HepG2 (cell line): ENCODE data around the gene GPS1. TPM values are rescaled to one million over a fixed set of nuclear protein-coding genes. Genes with fewer than 3 reads are reported as not detected.
A peak's percentile ranks its signal among the peaks of the same experiment; 100 is the strongest.

ENCODE experiments used
- ATAC-seq: fragments of 200-7000 bp; cut with Tn5 transposase; 3 replicates; pipeline ENCODE4 v1.9.1; 2020; ENCODE audit warnings: mild to moderate bottlenecking, moderate library complexity
- BruUV-seq: library from RNA; stranded (reverse); fragments of 400-500 nt; replicated peaks from 2 replicates; lab custom pipeline; 2021; lab: Mats Ljungman, UMichigan
- CTCF ChIA-PET: fragments of 300-600 bp; formaldehyde crosslinking; extraction: SDS; loops from one replicate; lab custom pipeline; 2021; ENCODE audit warnings: low total read pairs, inconsistent platforms, low intra/inter-chr PET ratio; lab: Yijun Ruan, JAX
- POLR2A ChIA-PET: fragments of 350-600 bp; sonication (Branson Sonifier 250); formaldehyde crosslinking; loops from one replicate; lab custom pipeline; 2020; ENCODE audit warnings: antibody characterized with exemption, inconsistent platforms; lab: Yijun Ruan, JAX
- DNase-seq: peaks from one replicate; pipeline ENCODE4 v3.0.0-alpha.2; 2015; ENCODE audit warnings: low spot score
- FAIRE-seq: peaks from 3 replicates; lab custom pipeline; 2011; peaks lifted over from hg19 to GRCh38; lab: Jason Lieb, UNC
- H2AFZ ChIP-seq: one replicate; pipeline ENCODE4 v1.6.1; 2011; ENCODE audit warnings: low read length, inconsistent platforms
- H3K27ac ChIP-seq: fragments of 300-600 bp; 3 replicates; pipeline ENCODE4 v1.8.0; 2011; ENCODE audit warnings: mixed run types, mild to moderate bottlenecking, mixed read lengths, low read length, inconsistent platforms; ENCODE audit not compliant: insufficient read depth; ENCODE audit errors: extremely low read length
- H3K27me3 ChIP-seq, 2 experiments: fragments of 200-600 bp in 1 of 2; 2 replicates in 1 of 2; 3 replicates in 1 of 2; pipeline versions ENCODE4 v1.6.0 to v1.8.0; 2011; ENCODE audit warnings: low read length in 2 of 2, mild to moderate bottlenecking in 2 of 2, moderate library complexity in 2 of 2, inconsistent platforms in 1 of 2; ENCODE audit not compliant: insufficient read depth in 2 of 2, control insufficient read depth in 1 of 2
- H3K36me3 ChIP-seq, 2 experiments: fragments of 200-600 bp in 1 of 2; replicated peaks in 1 of 2; 2 replicates in 1 of 2; 3 replicates in 1 of 2; pipeline versions ENCODE4 v1.5.1 to v1.8.0; 2011; ENCODE audit warnings: low read length in 2 of 2, inconsistent platforms in 1 of 2; ENCODE audit not compliant: insufficient read depth in 2 of 2, control insufficient read depth in 1 of 2
- H3K4me1 ChIP-seq: 2 replicates; pipeline ENCODE4 v1.5.1; 2012; ENCODE audit warnings: low read length, inconsistent platforms; ENCODE audit not compliant: insufficient read depth
- H3K4me2 ChIP-seq: 2 replicates; pipeline ENCODE4 v1.6.0; 2011; ENCODE audit warnings: low read depth, low read length, inconsistent platforms
- H3K4me3 ChIP-seq, 3 experiments: fragments of 200-600 bp in 1 of 3; sonication (generic), shearing (Covaris generic) in 1 of 3; replicated peaks in 1 of 3; 2 replicates each; pipeline ENCODE4 v1.5.1; 2011 to 2016; ENCODE audit warnings: low read length in 3 of 3, inconsistent platforms in 2 of 3, low read depth in 2 of 3, mild to moderate bottlenecking in 2 of 3, control low read depth in 1 of 3, mixed read lengths in 1 of 3; ENCODE audit not compliant: insufficient read depth in 1 of 3
- H3K79me2 ChIP-seq: one replicate; pipeline ENCODE4 v1.6.1; 2011; ENCODE audit warnings: low read length, inconsistent platforms; ENCODE audit not compliant: insufficient read depth
- H3K9ac ChIP-seq: 2 replicates; pipeline ENCODE4 v1.6.0; 2011; ENCODE audit warnings: mild to moderate bottlenecking, low read depth, low read length, inconsistent platforms; ENCODE audit not compliant: insufficient read depth
- H3K9me3 ChIP-seq: 2 replicates; pipeline ENCODE4 v1.5.1; 2012; ENCODE audit warnings: mild to moderate bottlenecking, low read length
- H4K20me1 ChIP-seq: 2 replicates; pipeline ENCODE4 v1.6.0; 2011; ENCODE audit warnings: inconsistent platforms, mild to moderate bottlenecking, low read length, moderate library complexity; ENCODE audit not compliant: insufficient read depth
- AGO2 ChIP-seq: fragments of 200-400 bp; formaldehyde crosslinking; optimal IDR thresholded peaks from 2 replicates; pipeline ENCODE3; 2017; ENCODE audit warnings: mild to moderate bottlenecking, low read depth, low read length, moderate library complexity
- AKAP8 ChIP-seq: sonication (generic); formaldehyde crosslinking; IDR thresholded peaks from 2 replicates; pipeline ENCODE4 v1.5.1; 2020; ENCODE audit warnings: mild to moderate bottlenecking, missing genetic modification reagents
- BHLHE40 ChIP-seq: IDR thresholded peaks from 2 replicates; pipeline ENCODE4 v1.6.1; 2011; ENCODE audit warnings: low read length, improper control_type of control experiment
- FOSL1 ChIP-seq: sonication (generic); formaldehyde crosslinking; IDR thresholded peaks from 2 replicates; pipeline ENCODE4 v1.9.0; 2021; ENCODE audit warnings: missing genetic modification reagents, borderline replicate concordance
- GABPB1 ChIP-seq: IDR thresholded peaks from 2 replicates; pipeline ENCODE4 v1.6.1; 2016; ENCODE audit warnings: mild to moderate bottlenecking, missing genetic modification reagents, moderate library complexity, missing compliant biosample characterization
- MXD4 ChIP-seq: IDR thresholded peaks from 2 replicates; pipeline ENCODE4 v1.6.1; 2016; ENCODE audit warnings: mild to moderate bottlenecking, missing biosample characterization, missing genetic modification reagents
- PCBP1 ChIP-seq: fragments of 200-400 bp; formaldehyde crosslinking; IDR thresholded peaks from 2 replicates; pipeline ENCODE4 v1.6.1; 2017; ENCODE audit warnings: mild to moderate bottlenecking, low read depth, low read length, borderline replicate concordance
- POLR2AphosphoS5 ChIP-seq: IDR thresholded peaks from 2 replicates; pipeline ENCODE4 v1.6.1; 2012; ENCODE audit warnings: low read depth, low read length
- SALL2 ChIP-seq: sonication (generic); formaldehyde crosslinking; IDR thresholded peaks from 2 replicates; pipeline ENCODE4 v1.8.1; 2023; ENCODE audit warnings: mild to moderate bottlenecking, missing genetic modification reagents, inconsistent platforms
- SP4 ChIP-seq: sonication (generic); formaldehyde crosslinking; IDR thresholded peaks from 2 replicates; pipeline ENCODE4 v1.8.1; 2023; ENCODE audit warnings: mild to moderate bottlenecking, missing genetic modification reagents
- SRSF4 ChIP-seq: fragments of 200-400 bp; formaldehyde crosslinking; IDR thresholded peaks from one replicate; pipeline ENCODE4 v1.6.1; 2018; ENCODE audit warnings: mild to moderate bottlenecking, low read depth, low read length, moderate library complexity; ENCODE audit not compliant: poor library complexity, severe bottlenecking
- XBP1 ChIP-seq: sonication (generic); formaldehyde crosslinking; IDR thresholded peaks from 2 replicates; pipeline ENCODE4 v1.5.0; 2020; ENCODE audit warnings: missing genetic modification reagents
- YEATS2 ChIP-seq: sonication (generic); formaldehyde crosslinking; IDR thresholded peaks from 2 replicates; pipeline ENCODE4 v1.4.0; 2020; ENCODE audit warnings: missing genetic modification reagents, borderline replicate concordance
- ZNF235 ChIP-seq: sonication (generic); formaldehyde crosslinking; IDR thresholded peaks from 2 replicates; pipeline ENCODE4 v1.8.1; 2023; ENCODE audit warnings: mild to moderate bottlenecking, missing genetic modification reagents, borderline replicate concordance
- ZNF274 ChIP-seq: sonication (generic); formaldehyde crosslinking; IDR thresholded peaks from 2 replicates; pipeline ENCODE4 v1.5.1; 2020; ENCODE audit warnings: mild to moderate bottlenecking, missing genetic modification reagents
- ZNF768 ChIP-seq: sonication (generic); formaldehyde crosslinking; IDR thresholded peaks from 2 replicates; pipeline ENCODE4 v1.4.0; 2020; ENCODE audit warnings: missing genetic modification reagents
- ZNF841 ChIP-seq: sonication (generic); formaldehyde crosslinking; IDR thresholded peaks from 2 replicates; pipeline ENCODE4 v1.8.1; 2023; ENCODE audit warnings: missing genetic modification reagents, borderline replicate concordance
- ZSCAN12 ChIP-seq: sonication (generic); formaldehyde crosslinking; IDR thresholded peaks from 2 replicates; pipeline ENCODE4 v1.9.0; 2021; ENCODE audit warnings: mild to moderate bottlenecking, missing genetic modification reagents
- ZSCAN30 ChIP-seq: sonication (generic); formaldehyde crosslinking; IDR thresholded peaks from 2 replicates; pipeline ENCODE4 v1.5.0; 2020; ENCODE audit warnings: mild to moderate bottlenecking, missing genetic modification reagents
- WGBS: methylation state at CpG from one replicate; pipeline ENCODE4 v1.1.6; 2017; ENCODE audit warnings: low lambda C conversion rate; 5-methylcytosine and 5-hydroxymethylcytosine counted together
- in situ Hi-C: cut with HindIII; loops from 2 replicates; pipeline ENCODE4 v1.10.0; 2017; ENCODE audit warnings: low pct_unique_long_range_greater_than_20kb; ENCODE audit not compliant: extremely low pct_ligation_motif_present
- intact Hi-C: fragments of 100-400 bp; cut with micrococcal nuclease; formaldehyde crosslinking; loops from one replicate; pipeline ENCODE4 v1.10.0; 2022; ENCODE audit not compliant: unreplicated experiment
- polyA plus RNA-seq, 8 experiments: library from polyadenylated mRNA; depleted of rRNA in 3 of 8; stranded (reverse) in 7 of 8; unstranded in 1 of 8; fragments of >200 nt; fragmentation: Illumina TruSeq in 4 of 8; extraction: Trizol in 4 of 8; gene quantifications; 2 replicates each; pipeline versions ENCODE4 v1.2.1 to v1.2.3, GENCODE V29; 2011 to 2016; ENCODE audit warnings: low read depth in 4 of 8, missing spikeins in 1 of 8, mixed read lengths in 1 of 8; ENCODE audit not compliant: insufficient read depth in 1 of 8
- total RNA-seq, 5 experiments: library from RNA; depleted of rRNA; stranded (reverse); fragments of >200 nt; fragmentation: Illumina TruSeq; extraction: Trizol; gene quantifications; 2 replicates each; pipeline ENCODE4 v1.2.3, GENCODE V29; 2016; ENCODE audit warnings: low read depth in 1 of 5

Gene GPS1
- total and polyA plus RNA-seq, 2 of the 13 experiments (the other 11 are each of a cell fraction or from before 2014, with no cell fraction given): 124 to 128 TPM

GRCh38 chr17:82010575-82011525 lies 40.8 kb upstream of the GPS1 start (continued):
- no peak for TF ChIP-seq ZNF235

- H4K20me1 ChIP-seq: no peaks in the 10 kb centered on the region
- no peaks in the 10 kb centered on the region for H3K9me3 ChIP-seq
- H3K27ac ChIP-seq: peak overlapping the region; percentile 68
- in situ Hi-C loops (no loop called here), intact Hi-C loops (no loop called here)
- H3K4me3 ChIP-seq: no peak overlapping the region
- DNase-seq (no peak), FAIRE-seq (no peak), ATAC-seq (no peak)
- POLR2A ChIA-PET: interaction anchor here (1.0 to 14.1 kb wide), 3 partner anchors 9 to 52 kb away, joined by 3 to 470 read pairs (median 3); no protein-coding TSS in a partner anchor
- WGBS: 94% methylated on average over 16 of the region's 19 CpGs
- no peak overlapping the region for H3K4me2 ChIP-seq
- no TSS peak for BruUV-seq
- peaks cover 76% of the 10 kb centered on the region for H3K4me1 ChIP-seq
- CTCF ChIA-PET: no interaction called here
- H2AFZ ChIP-seq: no peak overlapping the region
- no peaks in the 10 kb centered on the region for H3K79me2 ChIP-seq
- H3K27me3 ChIP-seq: no peaks in the 10 kb centered on the region
- H3K9ac ChIP-seq: peak overlapping the region; percentile 36; the same call in 1 of the 2 replicates
- peaks cover 41 to 55% of the 10 kb centered on the region in 2 experiments for H3K36me3 ChIP-seq
- TF ChIP-seq ZNF841 (CRISPR knock-in tag): no peak
- no peak for TF ChIP-seq MXD4 (CRISPR knock-in tag)
- peak; percentile 18; the same call in 1 of the 2 replicates for TF ChIP-seq SP4 (CRISPR knock-in tag)
- TF ChIP-seq POLR2AphosphoS5: 0 out of 2 replicates have a peak, but pooled peaks have one; percentile 32
- no peak for TF ChIP-seq BHLHE40
- TF ChIP-seq YEATS2 (CRISPR knock-in tag): no peak
- TF ChIP-seq SRSF4: peak; percentile 10
- TF ChIP-seq AKAP8 (CRISPR knock-in tag): 0 out of 2 replicates have a peak, but pooled peaks have one; percentile 7
- peak; percentile 80 for TF ChIP-seq AGO2
- no peak for TF ChIP-seq ZSCAN12 (CRISPR knock-in tag)
- TF ChIP-seq GABPB1 (CRISPR knock-in tag): peak; percentile 25; the same call in 1 of the 2 replicates
- 0 out of 2 replicates have a peak, but pooled peaks have one; percentile 11 for TF ChIP-seq FOSL1 (CRISPR knock-in tag)
- 0 out of 2 replicates have a peak, but pooled peaks have one; percentile 30 for TF ChIP-seq SALL2 (CRISPR knock-in tag)
- TF ChIP-seq ZSCAN30 (CRISPR knock-in tag): no peak
- 0 out of 2 replicates have a peak, but pooled peaks have one; percentile 16 for TF ChIP-seq ZNF768 (CRISPR knock-in tag)
- TF ChIP-seq PCBP1: 0 out of 2 replicates have a peak, but pooled peaks have one; percentile 1
- no peak for TF ChIP-seq XBP1
- TF ChIP-seq ZNF274 (CRISPR knock-in tag): 0 out of 2 replicates have a peak, but pooled peaks have one; percentile 44
Observed at GRCh38 chr17:82011617-82012187, 40.0 kb upstream of the GPS1 start.
